IMR-90 (cell line): ENCODE measurements around the gene ANHX. TPM values are rescaled to one million over a fixed set of nuclear protein-coding genes. Genes with fewer than 3 reads are reported as not detected.

Experiments
- ATAC-seq: fragments of 200-7000 bp; cut with Tn5 transposase; 2 replicates; pipeline ENCODE4 v1.9.1; 2020; ENCODE audit warnings: low read depth, mild to moderate bottlenecking, moderate library complexity
- Bru-seq: library from RNA; stranded (reverse); fragments of 400-500 nt; gene quantifications from one replicate; lab custom pipeline; 2021; lab: Mats Ljungman, UMichigan
- BruChase-seq, 2 experiments: library from RNA; stranded (reverse); fragments of 400-500 nt; gene quantifications; one replicate each; lab custom pipeline; 2021; lab: Mats Ljungman, UMichigan
- BruUV-seq: library from RNA; stranded (reverse); fragments of 400-500 nt; replicated peaks from 2 replicates; lab custom pipeline; 2021; lab: Mats Ljungman, UMichigan
- CTCF ChIA-PET: fragments of 300-600 bp; formaldehyde crosslinking; extraction: SDS; loops from one replicate; lab custom pipeline; 2021; ENCODE audit warnings: antibody characterized with exemption; lab: Yijun Ruan, JAX
- POLR2A ChIA-PET: fragments of 300-600 bp; sonication (Branson Sonifier 250); formaldehyde crosslinking; loops from one replicate; lab custom pipeline; 2022; ENCODE audit warnings: antibody characterized with exemption; ENCODE audit not compliant: unreplicated experiment; lab: Charles Lee
- DNase-seq: peaks from one replicate; pipeline ENCODE4 v3.0.0; 2013
- H2AFZ ChIP-seq: replicated peaks from 2 replicates; pipeline ENCODE3; 2013; ENCODE audit warnings: low read length, mild to moderate bottlenecking; ENCODE audit not compliant: poor library complexity
- H2AK5ac ChIP-seq: 2 replicates; pipeline ENCODE4 v1.6.1; 2013; ENCODE audit warnings: low read depth, low read length, inconsistent platforms
- H2AK9ac ChIP-seq: replicated peaks from 2 replicates; pipeline ENCODE3; 2013; ENCODE audit warnings: mild to moderate bottlenecking, low read depth, low read length, moderate library complexity; ENCODE audit not compliant: poor library complexity
- H2BK120ac ChIP-seq: 2 replicates; pipeline ENCODE4 v1.6.1; 2013; ENCODE audit warnings: low read depth, low read length, inconsistent platforms
- H2BK15ac ChIP-seq: 3 replicates; pipeline ENCODE4 v1.6.1; 2013; ENCODE audit warnings: low read depth, low read length, inconsistent platforms
- H2BK20ac ChIP-seq: 2 replicates; pipeline ENCODE4 v1.6.1; 2013; ENCODE audit warnings: low read depth, mild to moderate bottlenecking, inconsistent platforms, low read length, moderate library complexity
- H2BK5ac ChIP-seq: 2 replicates; pipeline ENCODE4 v1.6.1; 2013; ENCODE audit warnings: mild to moderate bottlenecking, low read depth, low read length, inconsistent platforms; ENCODE audit not compliant: poor library complexity, severe bottlenecking
- H3K14ac ChIP-seq: replicated peaks from 2 replicates; pipeline ENCODE4 v1.6.1; 2013; ENCODE audit warnings: low read depth, low read length, inconsistent platforms
- H3K18ac ChIP-seq: 2 replicates; pipeline ENCODE4 v1.6.1; 2013; ENCODE audit warnings: low read depth, low read length, control low read depth
- H3K23ac ChIP-seq: 2 replicates; pipeline ENCODE4 v1.6.1; 2013; ENCODE audit warnings: low read depth, low read length, inconsistent platforms
- H3K27ac ChIP-seq: 2 replicates; pipeline ENCODE4 v1.5.1; 2013; ENCODE audit warnings: mild to moderate bottlenecking, control low read depth, low read length; ENCODE audit not compliant: insufficient read depth
- H3K27me3 ChIP-seq: 2 replicates; pipeline ENCODE4 v1.6.1; 2013; ENCODE audit warnings: low read length; ENCODE audit not compliant: control insufficient read depth, insufficient read depth
- H3K36me3 ChIP-seq: 2 replicates; pipeline ENCODE4 v1.6.1; 2013; ENCODE audit warnings: low read length, mixed read lengths; ENCODE audit not compliant: control insufficient read depth, insufficient read depth
- H3K4ac ChIP-seq: 2 replicates; pipeline ENCODE4 v1.6.1; 2013; ENCODE audit warnings: low read depth, low read length, inconsistent platforms
- H3K4me1 ChIP-seq: 2 replicates; pipeline ENCODE4 v1.6.1; 2013; ENCODE audit warnings: low read length, mixed read lengths; ENCODE audit not compliant: control insufficient read depth, insufficient read depth
- H3K4me2 ChIP-seq: 2 replicates; pipeline ENCODE4 v1.6.1; 2013; ENCODE audit warnings: low read depth, mild to moderate bottlenecking, control low read depth, low read length, moderate library complexity
- H3K4me3 ChIP-seq: 2 replicates; pipeline ENCODE4 v1.5.1; 2013; ENCODE audit warnings: low read depth, mild to moderate bottlenecking, control low read depth, low read length, moderate library complexity; ENCODE audit not compliant: insufficient read depth
- H3K56ac ChIP-seq: 2 replicates; pipeline ENCODE4 v1.6.1; 2013; ENCODE audit warnings: low read length, inconsistent platforms; ENCODE audit not compliant: insufficient read depth; ENCODE audit errors: extremely low read depth
- H3K79me1 ChIP-seq, 2 experiments: 2 replicates each; pipeline ENCODE4 v1.6.1; 2013; ENCODE audit warnings: low read length in 2 of 2, inconsistent platforms in 1 of 2, low read depth in 1 of 2
- H3K9ac ChIP-seq: 2 replicates; pipeline ENCODE4 v1.6.1; 2013; ENCODE audit warnings: low read depth, low read length, control low read depth
- H3K9me1 ChIP-seq: 2 replicates; pipeline ENCODE4 v1.6.1; 2013; ENCODE audit warnings: low read length, inconsistent platforms; ENCODE audit not compliant: insufficient read depth
- H3K9me3 ChIP-seq: 2 replicates; pipeline ENCODE4 v1.6.1; 2013; ENCODE audit warnings: low read length; ENCODE audit not compliant: control insufficient read depth, insufficient read depth
- H4K20me1 ChIP-seq: 2 replicates; pipeline ENCODE4 v1.6.1; 2013; ENCODE audit warnings: low read length, inconsistent platforms; ENCODE audit not compliant: insufficient read depth
- H4K5ac ChIP-seq: 2 replicates; pipeline ENCODE4 v1.6.1; 2013; ENCODE audit warnings: mild to moderate bottlenecking, low read depth, low read length, control low read depth
- H4K8ac ChIP-seq, 2 experiments: 2 replicates each; pipeline ENCODE4 v1.6.1; 2013; ENCODE audit warnings: low read depth in 2 of 2, low read length in 2 of 2, control low read depth in 1 of 2, inconsistent platforms in 1 of 2
- H4K91ac ChIP-seq: 2 replicates; pipeline ENCODE4 v1.6.1; 2013; ENCODE audit warnings: low read depth, low read length, inconsistent platforms; ENCODE audit not compliant: insufficient read depth
- BHLHE40 ChIP-seq: fragments of 150-350 bp; IDR thresholded peaks from 2 replicates; pipeline ENCODE4 v1.6.1; 2016; ENCODE audit warnings: mild to moderate bottlenecking, low read depth, low read length
- CEBPB ChIP-seq: IDR thresholded peaks from 2 replicates; pipeline ENCODE4 v1.6.1; 2012; ENCODE audit warnings: low read depth, low read length, improper control_type of control experiment
- CHD1 ChIP-seq: IDR thresholded peaks from 2 replicates; pipeline ENCODE4 v1.6.1; 2012; ENCODE audit warnings: low read depth, low read length, improper control_type of control experiment
- CTCF ChIP-seq: conservative IDR thresholded peaks from 2 replicates; pipeline ENCODE4 v1.5.1; 2012; ENCODE audit warnings: mild to moderate bottlenecking, low read depth, low read length, improper control_type of control experiment
- FOS ChIP-seq: fragments of 150-350 bp; IDR thresholded peaks from 2 replicates; pipeline ENCODE4 v1.6.1; 2016; ENCODE audit warnings: low read depth, low read length
- MAFK ChIP-seq: IDR thresholded peaks from 2 replicates; pipeline ENCODE4 v1.6.1; 2012; ENCODE audit warnings: low read depth, low read length, improper control_type of control experiment
- MAZ ChIP-seq: IDR thresholded peaks from 2 replicates; pipeline ENCODE4 v1.6.1; 2012; ENCODE audit warnings: low read depth, mild to moderate bottlenecking, low read length, improper control_type of control experiment, moderate library complexity, borderline replicate concordance
- MXI1 ChIP-seq: IDR thresholded peaks from 2 replicates; pipeline ENCODE4 v1.6.1; 2012; ENCODE audit warnings: low read depth, mild to moderate bottlenecking, low read length, moderate library complexity, borderline replicate concordance
- NFE2L2 ChIP-seq: fragments of 150-350 bp; IDR thresholded peaks from 2 replicates; pipeline ENCODE4 v1.6.1; 2016; ENCODE audit warnings: low read depth, mild to moderate bottlenecking, low read length
- POLR2A ChIP-seq: IDR thresholded peaks from 2 replicates; pipeline ENCODE4 v1.6.1; 2012; ENCODE audit warnings: mild to moderate bottlenecking, low read depth, low read length
- RAD21 ChIP-seq: IDR thresholded peaks from 2 replicates; pipeline ENCODE4 v1.6.1; 2012; ENCODE audit warnings: low read length, improper control_type of control experiment
- RCOR1 ChIP-seq: IDR thresholded peaks from 2 replicates; pipeline ENCODE4 v1.6.1; 2012; ENCODE audit warnings: mild to moderate bottlenecking, low read length, improper control_type of control experiment; ENCODE audit not compliant: insufficient replicate concordance
- RFX5 ChIP-seq: IDR thresholded peaks from 2 replicates; pipeline ENCODE4 v1.8.0; 2012; ENCODE audit warnings: low read depth, mild to moderate bottlenecking, low read length, moderate library complexity
- SMC3 ChIP-seq: fragments of 150-350 bp; IDR thresholded peaks from 2 replicates; pipeline ENCODE4 v1.6.1; 2016; ENCODE audit warnings: low read depth, mild to moderate bottlenecking, antibody characterized with exemption, low read length, moderate library complexity
- USF2 ChIP-seq: fragments of 150-350 bp; IDR thresholded peaks from 2 replicates; pipeline ENCODE4 v1.6.1; 2017; ENCODE audit warnings: mild to moderate bottlenecking, antibody characterized with exemption, low read length, low read depth
- WGBS, 2 experiments: methylation state at CpG; one replicate each; pipeline versions ENCODE4 v1.1.5 to v1.1.7; 2013; ENCODE audit warnings: missing lambda C conversion rate in 2 of 2; ENCODE audit not compliant: insufficient read length in 1 of 2; ENCODE audit errors: extremely low coverage in 2 of 2; 5-methylcytosine and 5-hydroxymethylcytosine counted together
- dilution Hi-C: fragments of 300-500 bp; cut with HindIII; formaldehyde crosslinking; loops from one replicate; pipeline ENCODE4 v1.14.3; 2018; ENCODE audit warnings: low sequenced_read_pairs; ENCODE audit not compliant: unreplicated experiment
- in situ Hi-C: fragments of 300-500 bp; cut with MboI; formaldehyde crosslinking; loops from 3 replicates; pipeline ENCODE4 v1.14.3; 2019; ENCODE audit warnings: low sequenced_read_pairs, inconsistent platforms, mixed read lengths
- intact Hi-C: fragments of 100-400 bp; cut with micrococcal nuclease; formaldehyde crosslinking; loops from 2 replicates; pipeline ENCODE4 v1.10.0; 2022
- long read RNA-seq: library from polyadenylated mRNA; unstranded; transcript quantifications from one replicate; pipeline ENCODE4 v2.0.0, GENCODE V29; 2021; ENCODE audit not compliant: unreplicated experiment
- polyA plus RNA-seq, 3 experiments: library from polyadenylated mRNA; depleted of rRNA; stranded (reverse); fragments of >200 nt; gene quantifications; 2 replicates each; pipeline ENCODE4 v1.2.3, GENCODE V29; 2012; ENCODE audit warnings: low replicate concordance in 1 of 3
- total RNA-seq: library from RNA; depleted of rRNA; stranded (reverse); fragments of >200 nt; gene quantifications from 2 replicates; pipeline ENCODE4 v1.2.3, GENCODE V29; 2012; rRNA removed

The ANHX gene
- total RNA-seq (not detected in 2 replicates), polyA plus RNA-seq (2012; rRNA removed) (not detected in 2 replicates), Bru-seq, nascent RNA (not detected), BruChase-seq, experiment 1, labeled RNA remaining after a 6-hour chase (not detected), BruChase-seq, experiment 2, labeled RNA remaining after a 2-hour chase (not detected)
- not detected in 2 replicates for polyA plus RNA-seq (2012; cell fraction: cytosol; rRNA removed)
- not detected in 2 replicates for polyA plus RNA-seq (2012; cell fraction: nucleus; rRNA removed; ENCODE audit: low replicate concordance)
- long read RNA-seq: 0 reads

- Histone ChIP-seq H2BK120ac (no peak within 1 kb of the TSS), H2BK5ac (no peak within 1 kb of the TSS), H2BK15ac (no peak within 1 kb of the TSS), H3K27ac (no peak within 1 kb of the TSS), H2BK20ac (no peak within 1 kb of the TSS), H3K9me1 (no peaks in the 10 kb centered on the region), H3K4me2 (no peak within 1 kb of the TSS), H3K9ac (no peak within 1 kb of the TSS), H4K5ac (no peak within 1 kb of the TSS), H3K56ac (no peak within 1 kb of the TSS), H3K4me1 (no peaks in the 10 kb centered on the region), H2AK9ac (no peak within 1 kb of the TSS), H3K9me3 (peaks cover 54% of the 10 kb centered on the region), H4K8ac (no peak within 1 kb of the TSS), H3K79me1 (no peaks in the 10 kb centered on the region), H3K4ac (no peak within 1 kb of the TSS), H2AK5ac (no peak within 1 kb of the TSS), H3K27me3 (no peaks in the 10 kb centered on the region), H2AFZ (no peak within 1 kb of the TSS), H4K20me1 (no peaks in the 10 kb centered on the region), H3K18ac (no peak within 1 kb of the TSS), H3K23ac (no peak within 1 kb of the TSS), H3K4me3 (no peak within 1 kb of the TSS), H4K91ac (no peak within 1 kb of the TSS), H3K36me3 (no peaks in the 10 kb centered on the region), H3K14ac (no peak within 1 kb of the TSS)
- intact Hi-C loops: no loop called here
- POLR2A ChIA-PET: no interaction called here
- CTCF ChIA-PET: no interaction called here
- in situ Hi-C loops: no loop called here
- dilution Hi-C loops: no loop called here
- no peak for ATAC-seq
- WGBS, 2 experiments: 46% methylated on average over 6 of the region's 61 CpGs; no CpG with 5 or more reads in 1 of the 2 experiments
- no peak for DNase-seq
- no TSS peak for BruUV-seq
- TF ChIP-seq RAD21: no peak
- TF ChIP-seq CTCF: no peak
- no peak for TF ChIP-seq CHD1
- TF ChIP-seq RFX5: no peak
- no peak for TF ChIP-seq MAFK
- no peak for TF ChIP-seq NFE2L2
- TF ChIP-seq MAZ: no peak
- TF ChIP-seq MXI1: no peak
- TF ChIP-seq RCOR1: no peak
- TF ChIP-seq POLR2A: no peak
- TF ChIP-seq FOS: no peak
- no peak for TF ChIP-seq SMC3
- no peak for TF ChIP-seq BHLHE40
- no peak for TF ChIP-seq USF2
- TF ChIP-seq CEBPB: no peak
Observed at GRCh38 chr12:133235401-133236112, at the start of gene ANHX. TSS of gene ANHX (minus strand) at chr12:133235877. CDS start at chr12:133234356, 1,521 bp downstream.
